Suprapubic skin (tissue), 4 donors: ENCODE results near the gene FOXO3.

ENCODE experiments used
- CTCF ChIP-seq, 2 donors: fragments of 200-600 bp in 1 of 2; fragments of 450-650 bp in 1 of 2; sonication (generic) in 1 of 2; IDR thresholded peaks; one replicate each; pipeline ENCODE4 v1.5.1; 2016 to 2019; ENCODE audit warnings: antibody characterized with exemption in 2 of 2, mild to moderate bottlenecking in 1 of 2, moderate library complexity in 1 of 2
- EP300 ChIP-seq: sonication (generic); formaldehyde crosslinking; IDR thresholded peaks from one replicate; pipeline ENCODE4 v1.6.1; 2017; ENCODE audit warnings: antibody characterized with exemption
- POLR2A ChIP-seq, 2 donors: fragments of 450-650 bp; IDR thresholded peaks; one replicate each; pipeline ENCODE4 v1.6.1; 2017; ENCODE audit warnings: antibody characterized with exemption in 2 of 2, mild to moderate bottlenecking in 2 of 2, moderate library complexity in 2 of 2
- POLR2AphosphoS5 ChIP-seq, 3 donors: sonication (generic); formaldehyde crosslinking; IDR thresholded peaks; one replicate each; pipeline ENCODE4 v1.6.1; 2017; ENCODE audit warnings: antibody characterized with exemption in 3 of 3

- TF ChIP-seq CTCF (IDR thresholded peaks at IDR 0.05) (no peak), POLR2AphosphoS5 (IDR thresholded peaks at IDR 0.05) (no peak), POLR2A (IDR thresholded peaks at IDR 0.05) (no peak), EP300 (no peak)
These were observed 158.8 kb downstream of the FOXO3 start for GRCh38 chr6:108719477-108719876.
